Measurements from ENCODE around the gene TEPSIN. TPM values are rescaled to one million over a fixed set of nuclear protein-coding genes. Genes with fewer than 3 reads are reported as not detected.

The TEPSIN gene
- polyA plus RNA-seq, 1 experiment, result 19.4 TPM

- POLR2A ChIA-PET, result no interaction called here
- no peak overlapping the region for H3K4me3 ChIP-seq (ENCODE audit: low read depth, low read length)
Measured at GRCh38 chr17:81267390-81268067, 28.7 kb upstream of the TEPSIN start.

GRCh38 chr17:81265576-81265975, 26.7 kb upstream of the TEPSIN start:
- ChIA-PET CTCF (interaction anchor here (1.7 kb wide), 1 partner anchor 10 kb away, joined by 4 read pairs; no protein-coding TSS in a partner anchor), POLR2A (no interaction called here)
- TF ChIP-seq, protein P1, sequence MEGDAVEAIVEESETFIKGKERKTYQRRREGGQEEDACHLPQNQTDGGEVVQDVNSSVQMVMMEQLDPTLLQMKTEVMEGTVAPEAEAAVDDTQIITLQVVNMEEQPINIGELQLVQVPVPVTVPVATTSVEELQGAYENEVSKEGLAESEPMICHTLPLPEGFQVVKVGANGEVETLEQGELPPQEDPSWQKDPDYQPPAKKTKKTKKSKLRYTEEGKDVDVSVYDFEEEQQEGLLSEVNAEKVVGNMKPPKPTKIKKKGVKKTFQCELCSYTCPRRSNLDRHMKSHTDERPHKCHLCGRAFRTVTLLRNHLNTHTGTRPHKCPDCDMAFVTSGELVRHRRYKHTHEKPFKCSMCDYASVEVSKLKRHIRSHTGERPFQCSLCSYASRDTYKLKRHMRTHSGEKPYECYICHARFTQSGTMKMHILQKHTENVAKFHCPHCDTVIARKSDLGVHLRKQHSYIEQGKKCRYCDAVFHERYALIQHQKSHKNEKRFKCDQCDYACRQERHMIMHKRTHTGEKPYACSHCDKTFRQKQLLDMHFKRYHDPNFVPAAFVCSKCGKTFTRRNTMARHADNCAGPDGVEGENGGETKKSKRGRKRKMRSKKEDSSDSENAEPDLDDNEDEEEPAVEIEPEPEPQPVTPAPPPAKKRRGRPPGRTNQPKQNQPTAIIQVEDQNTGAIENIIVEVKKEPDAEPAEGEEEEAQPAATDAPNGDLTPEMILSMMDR (IDR thresholded peaks at IDR 0.05; ENCODE audit: insufficient read depth, low read depth, low read length), result no peak
- DNase-seq (ENCODE audit: low read depth), result no peak
- no peak overlapping the region for H3K4me3 ChIP-seq (ENCODE audit: low read depth, low read length)
- H3K36me3 ChIP-seq (ENCODE audit: control insufficient read depth, insufficient read depth, low read length), result peaks cover 37% of the 10 kb centered on the region
- H3K27me3 ChIP-seq (ENCODE audit: control insufficient read depth, insufficient read depth, low read length), result no peaks in the 10 kb centered on the region

More at GRCh38 chr17:81267390-81268067, 28.7 kb upstream of the TEPSIN start:
- no peak for DNase-seq (ENCODE audit: low read depth)
- H3K27me3 ChIP-seq (ENCODE audit: control insufficient read depth, insufficient read depth, low read length), result no peaks in the 10 kb centered on the region
- peaks cover 32% of the 10 kb centered on the region for H3K36me3 ChIP-seq (ENCODE audit: control insufficient read depth, insufficient read depth, low read length)
- CTCF ChIA-PET, result interaction anchor here (0.8 to 0.9 kb wide), 3 partner anchors 13 to 17 kb away, joined by 3 read pairs; no protein-coding TSS in a partner anchor
- TF ChIP-seq, protein P1 (IDR thresholded peaks at IDR 0.05; ENCODE audit: insufficient read depth, low read depth, low read length), result no peak

DNA sequence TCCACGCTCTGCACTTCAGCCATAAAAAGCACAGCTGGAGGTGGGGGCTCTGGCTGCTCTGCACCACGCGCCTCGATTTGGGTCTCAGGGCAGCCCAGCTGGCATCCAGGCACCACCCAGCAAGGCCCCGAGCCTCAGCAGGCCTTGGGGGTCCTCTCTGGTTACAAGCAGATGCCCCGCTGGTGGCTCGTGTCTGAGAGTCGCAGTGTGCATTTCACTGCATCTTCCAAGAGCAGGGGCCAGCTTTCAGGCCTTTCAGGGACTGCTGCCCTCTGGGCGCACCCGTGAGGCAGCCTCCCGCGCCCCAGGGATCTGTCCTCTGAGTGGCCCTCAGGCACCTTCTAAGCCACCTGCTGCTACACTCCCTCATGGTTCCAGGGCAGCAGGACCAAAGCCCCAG, 25.8 kb upstream of the TEPSIN start:
- ChIA-PET CTCF (interaction anchor here (1.0 to 1.7 kb wide), 2 partner anchors 9 kb away, joined by 3 to 4 read pairs; no protein-coding TSS in a partner anchor), POLR2A (no interaction called here)
- Histone ChIP-seq H3K27me3 (ENCODE audit: control insufficient read depth, insufficient read depth, low read length) (no peaks in the 10 kb centered on the region), H3K4me3 (ENCODE audit: low read depth, low read length) (no peak overlapping the region), H3K36me3 (ENCODE audit: control insufficient read depth, insufficient read depth, low read length) (peaks cover 40% of the 10 kb centered on the region)
- TF ChIP-seq, protein P1 (IDR thresholded peaks at IDR 0.05; ENCODE audit: insufficient read depth, low read depth, low read length), result no peak
- no peak for DNase-seq (ENCODE audit: low read depth)

DNA sequence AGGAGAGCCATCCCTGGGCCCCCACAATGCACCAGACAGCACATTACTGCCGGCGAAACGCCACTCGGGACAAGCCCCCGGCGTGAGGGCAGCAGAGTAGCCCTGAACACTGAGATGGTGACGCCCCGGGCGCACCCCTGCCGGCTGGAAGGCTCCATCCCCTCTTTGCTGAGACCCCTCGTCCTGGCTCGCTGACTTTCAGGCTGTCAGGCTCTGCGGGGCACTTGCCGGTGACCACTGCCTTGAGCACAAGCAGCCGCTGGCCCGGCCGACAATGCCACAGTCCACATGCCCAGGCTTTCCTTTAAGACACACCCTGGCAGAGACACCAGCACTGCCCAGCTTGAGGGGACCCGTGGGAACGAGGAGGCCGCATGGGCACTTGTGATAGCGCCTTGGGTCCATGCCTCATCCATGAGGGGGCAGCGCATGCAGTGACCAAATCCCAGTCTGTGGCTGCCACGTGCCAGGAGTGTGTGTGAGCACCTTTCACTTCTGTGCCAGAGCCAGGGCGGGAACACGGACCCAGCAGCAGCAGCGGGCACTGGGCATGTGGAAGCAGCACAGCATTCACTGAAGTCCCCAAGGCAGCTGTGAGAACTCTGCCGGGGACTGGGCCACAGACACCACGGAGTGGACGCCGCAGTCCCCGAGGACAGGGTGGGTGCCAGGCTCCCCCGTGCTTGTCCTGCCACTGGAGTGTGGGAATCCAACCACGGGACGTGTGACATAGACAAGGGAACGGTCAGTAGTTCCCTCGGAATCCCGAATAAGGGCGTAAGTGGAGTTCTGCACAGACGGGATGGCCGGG, 24.7 kb upstream of the TEPSIN start:
- Histone ChIP-seq H3K36me3 (ENCODE audit: control insufficient read depth, insufficient read depth, low read length) (peaks cover 43% of the 10 kb centered on the region), H3K4me3 (ENCODE audit: low read depth, low read length) (no peak overlapping the region), H3K27me3 (ENCODE audit: control insufficient read depth, insufficient read depth, low read length) (no peaks in the 10 kb centered on the region)
- ChIA-PET CTCF (interaction anchor here (1.0 to 1.4 kb wide), 2 partner anchors 8 to 11 kb away, joined by 3 read pairs; no protein-coding TSS in a partner anchor), POLR2A (no interaction called here)
- TF ChIP-seq, protein P1 (IDR thresholded peaks at IDR 0.05; ENCODE audit: insufficient read depth, low read depth, low read length), result no peak
- DNase-seq (ENCODE audit: low read depth), result no peak
